Nephron progenitor cell (in vitro differentiated cells): ENCODE measurements around the gene CFAP46.
A peak's percentile ranks its signal among the peaks of the same experiment; 100 is the strongest.

Source experiments
- DNase-seq: peaks from one replicate; pipeline ENCODE4 v3.0.0; 2021
- H3K27ac Mint-ChIP-seq: 2 replicates; pipeline ENCODE4 v1.8.0; 2021; ENCODE audit warnings: mild to moderate bottlenecking, moderate library complexity, mixed read lengths
- H3K27me3 Mint-ChIP-seq: 2 replicates; pipeline ENCODE4 v1.8.0; 2021; ENCODE audit warnings: mild to moderate bottlenecking, low read depth, mixed read lengths; ENCODE audit not compliant: poor library complexity
- H3K36me3 Mint-ChIP-seq: 2 replicates; pipeline ENCODE4 v1.8.0; 2021; ENCODE audit warnings: low read depth, mixed read lengths
- H3K4me1 Mint-ChIP-seq: 2 replicates; pipeline ENCODE4 v1.8.0; 2021; ENCODE audit warnings: mixed read lengths
- H3K4me3 Mint-ChIP-seq: 2 replicates; pipeline ENCODE4 v1.8.0; 2021; ENCODE audit warnings: mild to moderate bottlenecking, moderate library complexity, mixed read lengths
- H3K9me3 Mint-ChIP-seq: 2 replicates; pipeline ENCODE4 v1.8.0; 2021; ENCODE audit warnings: mild to moderate bottlenecking, moderate library complexity, mixed read lengths
- CTCF ChIP-seq: fragments of 200-600 bp; sonication (generic); IDR thresholded peaks from 2 replicates; pipeline ENCODE4 v1.5.0; 2021; ENCODE audit warnings: antibody characterized with exemption

The CFAP46 gene

GRCh38 chr10:132770061-132771021 is 172.0 kb downstream of the CFAP46 start:
- DNase-seq = no peak
- Mint-ChIP-seq H3K4me3 (no peak overlapping the region), H3K4me1 (peaks cover 9% of the 10 kb centered on the region), H3K9me3 (peaks cover 13% of the 10 kb centered on the region), H3K27ac (no peak overlapping the region), H3K27me3 (peaks cover 4% of the 10 kb centered on the region), H3K36me3 (peaks cover 50% of the 10 kb centered on the region)
- no peak for TF ChIP-seq CTCF

- peaks cover 13% of the 10 kb centered on the region for H3K9me3 Mint-ChIP-seq
- H3K27me3 Mint-ChIP-seq = no peaks in the 10 kb centered on the region
- no peak overlapping the region for H3K4me3 Mint-ChIP-seq
- DNase-seq = no peak
- peaks cover 17% of the 10 kb centered on the region for H3K4me1 Mint-ChIP-seq
- peaks cover 45% of the 10 kb centered on the region for H3K36me3 Mint-ChIP-seq
- no peak for TF ChIP-seq CTCF
- H3K27ac Mint-ChIP-seq = no peak overlapping the region
Observed at GRCh38 chr10:132768346-132769248, 173.8 kb downstream of the CFAP46 start.

- Mint-ChIP-seq H3K27me3 (peaks cover 2% of the 10 kb centered on the region), H3K9me3 (peaks cover 21% of the 10 kb centered on the region), H3K4me1 (peaks cover 17% of the 10 kb centered on the region), H3K36me3 (peaks cover 50% of the 10 kb centered on the region), H3K27ac (no peak overlapping the region), H3K4me3 (no peak overlapping the region)
- TF ChIP-seq CTCF = no peak
- DNase-seq = no peak
Observed at GRCh38 chr10:132766291-132766690, 176.1 kb downstream of the CFAP46 start.

GRCh38 chr10:132765435-132765834 is 176.9 kb downstream of the CFAP46 start:
- TF ChIP-seq CTCF = no peak
- peaks cover 2% of the 10 kb centered on the region for H3K27me3 Mint-ChIP-seq
- H3K27ac Mint-ChIP-seq = no peak overlapping the region
- H3K4me1 Mint-ChIP-seq = peaks cover 17% of the 10 kb centered on the region
- H3K36me3 Mint-ChIP-seq = peaks cover 50% of the 10 kb centered on the region
- DNase-seq = no peak
- H3K4me3 Mint-ChIP-seq = no peak overlapping the region
- H3K9me3 Mint-ChIP-seq = peaks cover 24% of the 10 kb centered on the region

GRCh38 chr10:132764108-132764507 is 178.3 kb downstream of the CFAP46 start:
- Mint-ChIP-seq H3K9me3 (peaks cover 24% of the 10 kb centered on the region), H3K4me1 (peaks cover 17% of the 10 kb centered on the region), H3K27me3 (peaks cover 2% of the 10 kb centered on the region), H3K4me3 (no peak overlapping the region), H3K36me3 (peaks cover 45% of the 10 kb centered on the region), H3K27ac (peak overlapping the region; percentile 90)
- TF ChIP-seq CTCF = no peak
- no peak for DNase-seq
